DOHH2 (cell line): ENCODE results near the gene CELA2A.

Experiments used
- CTCF ChIP-seq: fragments of 200-600 bp; sonication (generic); IDR thresholded peaks from one replicate; pipeline ENCODE4 v1.5.1; 2014; ENCODE audit warnings: antibody characterized with exemption, mild to moderate bottlenecking, low read depth, low read length; ENCODE audit not compliant: poor library complexity, severe bottlenecking
- EZH2phosphoT487 ChIP-seq: fragments of 200-600 bp; sonication (generic); IDR thresholded peaks from 2 replicates; pipeline ENCODE4 v1.6.1; 2017; ENCODE audit warnings: borderline replicate concordance, mild to moderate bottlenecking, antibody characterized with exemption, low read length, moderate library complexity, mixed read lengths

DNA sequence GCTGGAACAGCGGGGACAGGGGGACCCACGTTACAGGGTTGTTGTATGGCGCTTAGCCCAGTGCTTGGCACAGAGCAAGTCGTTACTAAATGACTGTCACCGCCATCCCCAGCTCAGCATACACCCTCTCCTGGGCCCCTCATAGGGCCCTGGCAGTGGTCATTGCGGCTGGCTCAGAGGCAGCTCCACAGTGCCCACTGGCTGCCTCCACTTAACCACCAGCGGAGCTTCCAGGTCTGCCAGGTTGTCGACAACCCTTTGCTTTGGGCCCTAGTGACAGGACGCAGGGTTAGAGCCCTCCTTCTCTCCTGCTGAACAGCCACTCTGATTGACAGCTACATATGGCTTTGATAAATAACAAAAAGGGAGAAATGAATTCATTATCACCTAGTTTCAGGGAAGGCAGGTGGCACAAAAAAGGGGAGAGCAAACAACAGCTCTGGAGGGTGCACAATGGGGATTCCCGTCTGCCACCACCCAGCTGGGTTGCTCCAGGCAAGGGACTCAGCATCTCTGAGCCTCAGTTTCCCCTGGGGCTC is 42.0 kb upstream of the CELA2A start:
- TF ChIP-seq CTCF, result no peak
- no peak for TF ChIP-seq EZH2phosphoT487
